Measurements from ENCODE around the gene PTCD1.
"Not testable (repeated sequence)": the region's sequence is repeated elsewhere in the genome, so short reads cannot be mapped to it uniquely, and the experiment has no call there.

DNA sequence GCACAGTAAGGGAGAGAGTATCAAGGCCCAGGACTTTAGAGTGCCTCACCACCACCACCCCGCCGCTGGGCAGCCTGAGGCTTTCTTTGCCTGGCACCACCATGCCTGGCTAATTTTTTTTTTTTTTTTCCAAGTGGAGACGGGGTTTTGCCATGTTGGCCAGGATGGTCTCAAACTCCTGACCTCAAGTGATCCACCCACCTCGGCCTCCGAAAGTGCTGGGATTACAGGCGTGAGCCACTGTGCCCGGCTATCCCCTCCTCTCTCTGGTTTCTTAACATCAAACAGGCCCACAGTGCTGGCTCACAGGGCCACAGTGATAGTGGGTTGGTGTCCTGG, 58.9 kb downstream of the PTCD1 start:
- peak in 1 of 11 experiments; percentile 2 for TF ChIP-seq CTCF (IDR thresholded peaks at IDR 0.05 in 8 of 11, conservative IDR thresholded peaks at IDR 0.05 in 3 of 11)
- not testable (repeated sequence) for TF ChIP-seq POLR2AphosphoS5, POLR2A (IDR thresholded peaks at IDR 0.05)

Measured in spleen (tissue), 7 donors.